Measurements from ENCODE around the gene COPE. TPM values are rescaled to one million over a fixed set of nuclear protein-coding genes. Genes with fewer than 3 reads are reported as not detected.

The COPE gene
- total RNA-seq, 1 donor from 2014 or later: 212 TPM

DNA sequence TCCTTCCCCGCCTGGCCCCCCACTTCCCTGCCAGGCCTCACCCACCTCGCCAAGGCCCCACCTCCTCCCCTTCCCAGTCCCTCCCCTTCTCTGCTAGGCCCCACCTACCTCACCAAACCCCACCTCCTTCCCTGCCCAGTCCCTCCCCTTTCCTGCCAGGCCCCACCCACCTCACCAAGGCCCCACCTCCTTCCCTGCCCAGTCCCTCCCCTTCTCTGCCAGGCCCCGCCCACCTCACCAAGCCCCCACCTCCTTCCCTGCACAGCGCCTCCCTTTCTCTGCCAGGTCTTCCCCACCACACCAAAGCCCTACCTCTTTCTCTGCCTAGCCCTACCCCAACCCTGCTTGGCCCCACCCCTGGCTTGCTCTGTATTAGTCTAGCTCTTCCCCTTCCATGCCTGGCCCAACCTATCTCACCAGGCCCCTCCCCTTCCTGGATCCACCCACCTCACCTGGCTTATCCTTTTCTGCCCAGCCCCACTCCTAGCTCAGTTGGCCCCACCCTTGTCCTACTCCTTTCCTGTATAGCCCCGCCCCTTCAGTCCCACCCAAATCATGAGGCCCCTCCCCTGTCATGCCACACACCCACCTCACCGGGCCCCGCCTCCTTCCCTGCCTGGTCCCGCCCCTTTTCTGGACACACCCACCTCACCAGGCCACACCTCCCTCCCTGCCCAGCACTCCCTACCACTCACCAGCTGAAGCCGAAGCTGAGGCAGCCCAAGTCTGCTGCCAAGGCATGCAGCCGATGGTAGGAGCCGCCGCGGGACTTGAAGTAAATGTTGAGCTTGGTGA, 39.4 kb downstream of the COPE start:
- Histone ChIP-seq H3K27me3 (no peaks in the 10 kb centered on the region), H3K9me3 (no peaks in the 10 kb centered on the region), H3K27ac (no peak overlapping the region), H3K4me1 (no peaks in the 10 kb centered on the region), H3K36me3 (no peaks in the 10 kb centered on the region), H3K4me3 (no peak overlapping the region)
- no peak for TF ChIP-seq POLR2A (IDR thresholded peaks at IDR 0.05)
- TF ChIP-seq, protein P1, sequence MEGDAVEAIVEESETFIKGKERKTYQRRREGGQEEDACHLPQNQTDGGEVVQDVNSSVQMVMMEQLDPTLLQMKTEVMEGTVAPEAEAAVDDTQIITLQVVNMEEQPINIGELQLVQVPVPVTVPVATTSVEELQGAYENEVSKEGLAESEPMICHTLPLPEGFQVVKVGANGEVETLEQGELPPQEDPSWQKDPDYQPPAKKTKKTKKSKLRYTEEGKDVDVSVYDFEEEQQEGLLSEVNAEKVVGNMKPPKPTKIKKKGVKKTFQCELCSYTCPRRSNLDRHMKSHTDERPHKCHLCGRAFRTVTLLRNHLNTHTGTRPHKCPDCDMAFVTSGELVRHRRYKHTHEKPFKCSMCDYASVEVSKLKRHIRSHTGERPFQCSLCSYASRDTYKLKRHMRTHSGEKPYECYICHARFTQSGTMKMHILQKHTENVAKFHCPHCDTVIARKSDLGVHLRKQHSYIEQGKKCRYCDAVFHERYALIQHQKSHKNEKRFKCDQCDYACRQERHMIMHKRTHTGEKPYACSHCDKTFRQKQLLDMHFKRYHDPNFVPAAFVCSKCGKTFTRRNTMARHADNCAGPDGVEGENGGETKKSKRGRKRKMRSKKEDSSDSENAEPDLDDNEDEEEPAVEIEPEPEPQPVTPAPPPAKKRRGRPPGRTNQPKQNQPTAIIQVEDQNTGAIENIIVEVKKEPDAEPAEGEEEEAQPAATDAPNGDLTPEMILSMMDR (IDR thresholded peaks at IDR 0.05): no peak
- no peak for TF ChIP-seq POLR2AphosphoS5 (IDR thresholded peaks at IDR 0.05; ENCODE audit: insufficient read depth in 1 of 2, low read depth in 1 of 2)
- no peak for DNase-seq (ENCODE audit: extremely low spot score in 2 of 2)
- intact Hi-C loops (cut with DNase I): no loop called here

DNA sequence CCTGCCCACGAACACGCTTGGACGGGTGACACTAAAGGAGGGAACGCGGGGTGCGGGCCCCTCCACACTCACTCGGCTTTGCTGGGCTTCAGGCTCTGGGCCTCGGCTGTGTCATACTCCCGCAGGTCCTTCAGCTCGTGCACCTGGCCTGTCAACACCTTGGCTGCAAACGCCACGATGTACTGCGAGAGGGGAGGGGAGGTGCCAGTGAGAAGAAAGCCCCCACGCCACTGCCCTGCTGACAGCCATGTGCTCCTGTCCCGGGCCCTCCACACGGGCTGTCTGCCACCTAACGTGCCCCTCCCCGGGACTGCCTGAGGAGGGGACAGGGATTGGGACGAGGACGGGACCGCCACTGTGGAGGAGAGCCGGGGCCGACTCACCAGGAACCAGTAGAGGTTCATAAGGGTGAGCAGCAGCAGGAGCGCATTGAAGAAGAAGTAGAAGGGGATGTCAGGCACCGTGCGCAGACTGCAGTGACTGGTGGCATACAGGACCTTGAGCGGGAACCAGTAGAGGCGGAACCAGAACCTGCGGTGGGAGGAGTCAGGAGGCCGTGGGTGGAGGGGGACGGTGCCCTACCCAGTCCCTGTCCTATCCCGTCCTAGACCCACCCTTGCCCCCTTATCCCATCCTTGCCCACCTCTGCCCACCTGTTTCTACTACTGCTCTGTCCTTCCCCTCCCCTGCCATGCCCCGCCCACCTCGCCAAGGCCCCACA, 40.2 kb downstream of the COPE start:
- H3K27me3 ChIP-seq: no peaks in the 10 kb centered on the region
- no peaks in the 10 kb centered on the region for H3K36me3 ChIP-seq
- no peaks in the 10 kb centered on the region for H3K9me3 ChIP-seq
- intact Hi-C loops (cut with DNase I): no loop called here
- no peak overlapping the region for H3K27ac ChIP-seq
- H3K4me1 ChIP-seq: no peaks in the 10 kb centered on the region
- no peak for TF ChIP-seq POLR2A (IDR thresholded peaks at IDR 0.05)
- TF ChIP-seq, protein P1 (IDR thresholded peaks at IDR 0.05): no peak
- DNase-seq (ENCODE audit: extremely low spot score in 2 of 2): no peak
- H3K4me3 ChIP-seq: no peak overlapping the region

DNA sequence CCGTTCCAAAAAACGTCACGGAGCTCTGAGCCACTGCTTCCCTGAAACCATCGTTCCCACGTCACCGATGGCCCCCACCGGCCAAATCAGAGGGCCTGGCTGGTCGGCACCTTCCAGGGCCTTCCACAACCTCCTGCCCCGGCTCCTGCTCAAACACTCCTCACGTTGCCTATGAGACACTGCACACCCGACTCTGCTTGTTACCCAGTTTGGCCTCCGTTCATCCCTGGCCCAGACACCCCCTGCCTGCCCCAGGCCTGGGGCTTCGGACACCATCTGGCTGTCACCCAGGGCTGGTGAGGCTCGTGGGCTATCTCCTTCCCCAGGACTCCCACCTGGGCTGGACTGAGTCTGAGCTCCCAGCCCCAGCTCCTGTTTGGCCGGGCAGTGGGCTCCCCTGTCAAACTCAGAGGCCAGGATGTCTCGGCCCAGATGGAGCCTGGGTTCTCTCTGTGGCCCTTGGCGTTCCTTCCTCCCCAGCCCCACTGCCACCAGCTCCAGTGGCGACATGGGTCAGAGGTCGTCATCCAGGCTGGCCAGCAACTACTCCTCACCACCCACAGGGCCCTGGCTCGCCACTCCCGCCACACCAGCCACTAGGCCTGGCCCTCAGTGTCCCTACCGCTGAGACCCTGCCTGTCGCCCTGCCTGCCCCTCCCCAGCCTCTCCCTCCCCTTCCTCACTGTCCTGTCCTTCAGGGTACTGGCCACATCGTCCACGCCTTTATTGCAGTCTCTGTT, 41.0 kb downstream of the COPE start:
- no peak for TF ChIP-seq POLR2A (IDR thresholded peaks at IDR 0.05)
- no peak for TF ChIP-seq POLR2AphosphoS5 (IDR thresholded peaks at IDR 0.05; ENCODE audit: insufficient read depth in 1 of 2, low read depth in 1 of 2)
- TF ChIP-seq, protein P1 (IDR thresholded peaks at IDR 0.05): no peak
- Histone ChIP-seq H3K4me3 (no peak overlapping the region), H3K27me3 (no peaks in the 10 kb centered on the region), H3K9me3 (no peaks in the 10 kb centered on the region), H3K4me1 (no peaks in the 10 kb centered on the region), H3K36me3 (no peaks in the 10 kb centered on the region), H3K27ac (no peak overlapping the region)
- intact Hi-C loops (cut with DNase I): no loop called here
- no peak for DNase-seq (ENCODE audit: extremely low spot score in 2 of 2)

DNA sequence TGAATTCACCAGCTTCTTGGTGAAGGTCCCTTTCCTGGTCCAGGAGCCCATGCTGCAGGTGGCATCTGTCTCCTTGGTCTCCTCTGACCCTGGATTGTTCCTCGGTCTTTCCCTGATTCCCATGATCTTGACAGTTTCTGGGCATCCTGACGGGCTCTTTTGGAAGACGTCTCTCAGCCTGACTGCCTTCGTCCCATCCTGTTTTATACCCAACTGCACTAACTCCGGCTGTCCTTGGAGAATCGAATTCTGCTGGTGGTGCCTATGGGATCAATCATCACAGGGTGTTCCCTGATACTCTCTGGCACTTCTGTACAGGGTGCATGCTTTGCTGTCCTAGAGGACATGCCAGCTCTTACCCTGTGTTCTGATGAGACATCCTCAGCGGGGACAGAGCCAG, 42.3 kb downstream of the COPE start:
- H3K9me3 ChIP-seq: no peaks in the 10 kb centered on the region
- H3K27me3 ChIP-seq: no peaks in the 10 kb centered on the region
- TF ChIP-seq, protein P1 (IDR thresholded peaks at IDR 0.05): no peak
- TF ChIP-seq POLR2A (IDR thresholded peaks at IDR 0.05) (no peak), POLR2AphosphoS5 (IDR thresholded peaks at IDR 0.05; ENCODE audit: insufficient read depth in 1 of 2, low read depth in 1 of 2) (no peak)
- no peak for DNase-seq (ENCODE audit: extremely low spot score in 2 of 2)
- no peaks in the 10 kb centered on the region for H3K4me1 ChIP-seq
- intact Hi-C loops (cut with DNase I): no loop called here
- H3K4me3 ChIP-seq: no peak overlapping the region
- H3K27ac ChIP-seq: no peak overlapping the region
- H3K36me3 ChIP-seq: no peaks in the 10 kb centered on the region
